ENCODE results near the gene LHX4.

LHX4 gene

GRCh38 chr1:180227861-180228647 lies 2.0 kb upstream of the LHX4 start:
- no peak for DNase-seq (ENCODE audit: low spot score)

- DNase-seq (ENCODE audit: low spot score) = no peak
Measured at GRCh38 chr1:180228648-180229482, 1.2 kb upstream of the LHX4 start.

GRCh38 chr1:180230416-180230790 lies 339 bp downstream of the LHX4 start:
- DNase-seq (ENCODE audit: low spot score) = no peak

GRCh38 chr1:180230791-180231505 lies 884 bp downstream of the LHX4 start:
- DNase-seq (ENCODE audit: low spot score) = no peak

GRCh38 chr1:180231506-180231921 lies 1.4 kb downstream of the LHX4 start:
- DNase-seq (ENCODE audit: low spot score) = no peak

- no peak for DNase-seq (ENCODE audit: low spot score)
Measured at GRCh38 chr1:180231936-180232335, 1.9 kb downstream of the LHX4 start.

- no peak for DNase-seq (ENCODE audit: low spot score)
Measured at GRCh38 chr1:180232521-180233043, 2.5 kb downstream of the LHX4 start.

GRCh38 chr1:180233191-180234011 lies 3.3 kb downstream of the LHX4 start:
- no peak for DNase-seq (ENCODE audit: low spot score)

GRCh38 chr1:180234369-180235076 lies 4.5 kb downstream of the LHX4 start:
- no peak for DNase-seq (ENCODE audit: low spot score)

- no peak for DNase-seq (ENCODE audit: low spot score)
Measured at GRCh38 chr1:180235077-180235501, 5.0 kb downstream of the LHX4 start.

GRCh38 chr1:180235502-180236239 lies 5.6 kb downstream of the LHX4 start:
- no peak for DNase-seq (ENCODE audit: low spot score)

GRCh38 chr1:180236698-180237509 lies 6.8 kb downstream of the LHX4 start:
- no peak for DNase-seq (ENCODE audit: low spot score)

- no peak for DNase-seq (ENCODE audit: low spot score)
Measured at GRCh38 chr1:180237869-180238476, 7.9 kb downstream of the LHX4 start.

GRCh38 chr1:180238675-180239074 lies 8.6 kb downstream of the LHX4 start:
- no peak for DNase-seq (ENCODE audit: low spot score)

- no peak for DNase-seq (ENCODE audit: low spot score)
Measured at GRCh38 chr1:180239145-180240096, 9.4 kb downstream of the LHX4 start.

GRCh38 chr1:180241716-180242544 lies 11.9 kb downstream of the LHX4 start:
- no peak for DNase-seq (ENCODE audit: low spot score)
